HG03175 (cell line): ENCODE results near the gene RASGRP1.

Source experiments
- ATAC-seq: cut with Tn5 transposase; IDR thresholded peaks from one replicate; pipeline ENCODE4 v1.9.1; 2021; ENCODE audit warnings: mild to moderate bottlenecking, moderate library complexity; ENCODE audit not compliant: unreplicated experiment

RASGRP1 gene

DNA sequence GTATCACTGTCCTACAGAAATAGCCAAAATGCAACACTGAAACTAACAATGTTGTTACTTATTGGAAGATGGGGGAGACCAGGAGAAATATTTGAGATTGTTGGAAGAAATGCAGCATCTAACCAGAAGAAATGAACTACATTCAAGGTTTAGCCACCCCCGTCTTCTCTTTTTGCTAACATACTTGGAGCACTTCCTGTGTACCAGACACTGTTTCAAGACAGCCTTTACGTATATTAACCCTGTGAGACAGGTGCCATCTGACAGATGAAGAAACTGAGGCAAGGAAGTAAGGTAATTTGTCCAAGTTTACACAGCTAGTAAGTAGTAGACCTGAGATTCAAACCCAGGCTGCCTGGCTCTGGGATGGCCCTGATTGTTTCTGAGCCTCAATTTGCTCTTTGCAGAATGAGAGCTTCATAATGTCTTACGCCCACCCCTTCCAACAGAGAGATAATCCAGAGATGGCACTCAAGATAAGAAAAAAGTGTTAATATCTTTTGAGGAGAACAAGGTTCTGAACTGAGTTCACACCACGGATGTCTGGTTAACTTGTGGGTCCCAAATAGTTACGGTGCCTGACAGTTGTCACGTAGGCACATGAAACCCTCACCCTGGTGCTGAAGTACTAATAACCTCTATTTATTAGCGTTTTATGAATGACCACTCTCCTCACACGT is 26.1 kb downstream of the RASGRP1 start:
- ATAC-seq: no peak

DNA sequence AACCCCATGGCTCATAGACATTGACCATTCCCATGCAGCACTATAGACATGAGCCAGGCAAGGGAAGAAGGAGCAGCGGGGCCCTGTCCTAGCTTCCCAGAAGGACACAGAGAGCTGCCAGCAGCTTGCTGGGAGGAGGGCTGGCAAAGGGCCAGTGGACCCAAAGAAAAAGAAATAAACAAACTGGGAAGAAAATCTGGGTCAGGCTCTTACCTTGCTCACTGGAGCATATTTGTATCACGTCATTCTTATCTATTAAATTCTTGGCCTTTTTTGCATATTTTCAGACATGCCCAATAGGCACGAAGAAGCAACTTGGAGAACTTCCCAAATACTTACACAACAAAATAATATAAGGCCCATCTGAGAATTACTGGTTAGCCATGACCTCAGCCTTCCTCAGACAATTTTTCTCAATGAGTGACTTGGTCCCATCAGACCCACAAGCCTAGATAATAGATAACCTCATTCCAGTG is 28.4 kb downstream of the RASGRP1 start:
- no peak for ATAC-seq

DNA sequence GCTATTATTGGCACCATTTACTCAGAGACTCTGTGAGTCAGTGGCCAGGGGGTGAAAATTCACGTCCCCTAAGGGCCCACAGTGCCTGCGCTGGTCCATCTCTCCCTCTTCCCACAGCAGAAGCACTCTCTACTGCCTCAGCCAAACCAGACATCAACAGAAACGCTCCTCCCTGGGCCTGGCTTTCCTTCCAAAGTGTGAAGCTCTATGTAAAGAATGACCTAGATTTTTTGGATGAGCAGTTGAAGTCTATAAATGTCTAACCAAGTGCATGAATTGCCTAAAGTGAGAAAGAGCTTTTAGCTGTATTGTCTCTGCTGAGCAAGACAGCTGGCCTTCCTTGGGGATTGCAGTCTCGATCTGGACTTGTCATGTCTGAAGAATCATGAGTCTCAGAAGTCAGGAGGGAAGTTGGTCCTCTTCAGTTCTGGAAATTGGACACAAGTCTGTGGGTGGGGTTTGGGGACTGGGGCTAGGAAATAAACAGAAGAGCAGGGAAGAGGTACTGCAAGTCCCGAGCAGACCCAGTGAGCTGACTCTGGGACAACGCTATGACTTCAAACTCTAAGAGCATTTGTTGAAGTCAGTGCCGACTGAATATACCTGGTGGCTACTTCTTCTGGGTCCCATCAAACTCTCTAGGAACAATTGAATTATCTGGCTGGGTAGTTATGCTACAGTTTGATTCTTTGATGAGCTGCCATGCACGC is 29.0 kb downstream of the RASGRP1 start:
- no peak for ATAC-seq

DNA sequence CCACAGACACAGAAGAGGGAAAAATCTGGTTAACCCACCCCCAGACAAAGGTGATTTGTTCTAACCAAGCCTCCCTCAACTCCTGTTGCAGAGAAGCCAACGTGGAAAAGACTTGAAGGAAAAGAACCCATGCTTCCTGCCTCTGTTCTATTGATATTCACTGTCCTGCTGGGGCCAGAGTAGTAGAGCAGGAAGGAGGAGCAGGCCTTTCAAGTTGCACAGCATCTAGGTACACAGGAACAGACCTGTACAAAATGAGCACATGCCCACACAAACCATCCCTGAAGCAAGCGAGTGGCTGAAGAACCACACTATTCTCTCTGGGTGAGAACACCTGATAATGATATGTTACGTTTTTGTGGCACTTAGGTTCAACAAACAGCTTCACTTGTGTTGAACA is 29.9 kb downstream of the RASGRP1 start:
- ATAC-seq: no peak

DNA sequence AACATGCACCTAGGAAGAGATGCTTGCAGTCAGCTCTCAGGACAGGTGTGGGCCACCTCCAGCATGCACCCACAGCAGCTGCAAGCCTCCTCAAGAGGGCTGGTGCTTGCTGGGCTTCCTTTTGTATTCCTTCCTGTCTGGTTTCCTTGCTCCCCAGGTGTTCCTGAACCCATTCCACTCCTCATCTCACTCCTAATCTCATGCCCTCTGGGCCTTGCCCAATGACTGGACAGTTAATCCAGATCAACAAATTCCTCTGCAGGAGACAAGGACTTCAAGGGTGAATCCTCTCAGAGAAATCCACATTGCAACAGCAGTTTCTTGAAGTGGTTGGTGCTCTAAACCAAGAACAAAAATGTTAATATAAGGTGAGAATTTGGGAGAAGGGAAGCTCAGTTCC is 30.7 kb downstream of the RASGRP1 start:
- no peak for ATAC-seq

DNA sequence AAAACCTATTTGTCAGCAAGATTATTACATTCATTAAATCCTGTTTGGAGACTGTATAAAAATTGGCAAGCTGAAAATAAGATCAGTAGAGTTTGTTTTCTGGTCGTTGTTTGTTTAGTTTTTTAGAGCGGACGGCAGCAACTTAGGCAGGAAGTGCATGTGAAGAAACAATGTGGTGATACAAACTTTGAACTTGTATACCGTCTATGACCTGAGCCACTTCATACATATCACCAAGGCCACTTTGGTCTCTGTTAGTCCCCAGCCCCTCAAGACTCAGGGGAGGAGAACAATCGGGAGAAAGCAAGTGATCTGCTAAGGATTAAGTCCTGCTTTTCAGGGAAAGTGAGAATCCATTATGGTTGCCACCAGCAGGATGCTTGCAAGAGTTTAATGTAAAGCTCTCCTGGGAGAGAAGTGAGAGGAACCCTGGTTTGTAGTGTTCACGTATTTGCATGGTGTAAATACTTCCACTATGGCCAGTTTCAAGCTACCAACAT is 31.1 kb downstream of the RASGRP1 start:
- no peak for ATAC-seq

DNA sequence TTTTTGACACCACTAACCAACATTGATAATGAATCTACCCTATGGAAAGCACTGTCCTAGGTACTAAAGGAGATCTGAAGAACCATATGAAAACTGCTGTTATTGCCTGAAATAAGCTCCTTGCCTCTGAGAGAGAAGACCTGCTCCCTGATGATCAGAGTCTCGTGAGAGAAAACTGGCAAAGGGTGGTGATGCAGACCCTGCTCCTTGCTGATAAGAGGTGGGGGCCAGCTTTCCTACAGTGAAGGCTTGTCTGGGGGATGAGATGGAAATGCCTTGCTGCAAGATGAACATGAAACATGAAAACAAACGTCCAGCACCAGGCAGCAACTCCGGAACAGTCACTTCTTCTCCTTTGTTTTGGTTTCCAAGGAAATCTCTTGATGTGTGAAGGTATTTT is 31.9 kb downstream of the RASGRP1 start:
- no peak for ATAC-seq

DNA sequence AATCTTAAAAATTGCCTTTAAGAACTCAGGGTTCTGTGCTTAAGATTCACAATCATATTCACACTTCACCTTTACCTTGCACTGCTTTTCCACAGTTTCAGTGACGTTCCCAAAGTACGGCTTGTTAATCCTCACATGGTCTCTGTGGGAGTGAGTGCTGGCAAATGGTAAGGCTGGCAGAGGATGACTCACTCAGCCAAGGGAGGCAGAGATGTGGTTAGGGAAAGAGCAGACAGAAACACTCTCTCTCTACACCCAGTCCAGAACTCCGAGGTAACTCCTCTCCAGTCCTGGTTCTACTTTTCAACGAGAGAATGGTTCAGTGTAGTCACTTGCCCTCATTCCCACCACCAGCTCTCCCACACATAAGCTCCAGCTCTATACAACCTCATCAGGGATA is 33.1 kb downstream of the RASGRP1 start:
- ATAC-seq: no peak

DNA sequence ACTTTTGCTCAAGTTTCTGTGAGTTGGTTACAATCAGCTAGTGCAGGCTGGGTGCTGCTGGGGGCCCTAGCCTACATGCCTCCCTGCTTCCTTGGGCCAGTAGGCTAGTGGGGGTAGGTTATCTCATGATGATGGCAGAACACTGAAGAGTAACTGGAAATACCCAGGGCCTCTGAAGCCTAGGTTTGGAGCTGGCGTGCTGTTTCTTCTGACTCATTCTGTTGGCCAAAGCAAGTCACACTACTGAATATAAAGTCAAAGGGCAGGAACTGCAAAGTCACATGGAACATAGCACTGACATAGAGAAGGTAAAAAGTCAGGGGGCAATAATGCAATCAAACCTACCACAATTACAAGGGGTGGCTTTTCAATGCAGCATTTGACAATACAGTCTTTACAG is 34.5 kb downstream of the RASGRP1 start:
- ATAC-seq: no peak

DNA sequence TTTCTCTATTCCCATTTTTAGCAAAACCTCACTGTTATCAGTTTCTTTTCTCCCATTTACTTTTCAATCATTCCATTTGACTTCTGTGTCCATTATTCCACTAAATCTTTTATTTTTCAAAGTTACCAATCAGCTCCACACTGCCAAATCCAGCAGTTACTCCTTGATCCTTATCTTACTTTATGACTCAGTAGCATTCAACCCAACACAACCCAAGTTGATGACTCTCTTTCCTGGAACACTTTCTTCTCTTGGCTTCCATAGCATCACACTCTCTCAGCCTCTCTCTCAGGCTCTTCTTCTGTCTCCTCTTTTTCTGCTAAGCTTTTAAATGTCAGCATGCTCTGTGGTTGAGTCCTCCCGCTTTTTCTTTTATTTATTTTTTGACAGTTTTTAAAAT is 36.3 kb downstream of the RASGRP1 start:
- ATAC-seq: no peak

DNA sequence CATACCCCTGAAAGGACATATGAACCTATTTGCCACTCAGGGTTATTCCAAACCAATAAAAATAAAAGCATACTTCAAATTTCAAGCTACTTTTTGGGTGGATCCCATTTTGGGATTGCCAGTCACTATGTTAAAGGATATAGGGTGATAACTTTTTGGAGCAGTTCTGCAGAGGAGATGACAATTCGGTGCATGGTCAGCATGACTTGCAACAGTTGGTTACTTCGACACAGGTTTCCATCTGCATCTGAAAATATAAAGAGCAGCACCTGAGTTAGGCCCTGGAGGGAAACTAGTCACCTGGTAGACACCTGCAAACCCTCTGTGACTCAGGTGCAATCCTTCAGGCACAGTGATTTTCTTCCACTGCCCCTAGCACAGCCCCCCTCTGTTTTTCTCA is 38.5 kb downstream of the RASGRP1 start:
- no peak for ATAC-seq

DNA sequence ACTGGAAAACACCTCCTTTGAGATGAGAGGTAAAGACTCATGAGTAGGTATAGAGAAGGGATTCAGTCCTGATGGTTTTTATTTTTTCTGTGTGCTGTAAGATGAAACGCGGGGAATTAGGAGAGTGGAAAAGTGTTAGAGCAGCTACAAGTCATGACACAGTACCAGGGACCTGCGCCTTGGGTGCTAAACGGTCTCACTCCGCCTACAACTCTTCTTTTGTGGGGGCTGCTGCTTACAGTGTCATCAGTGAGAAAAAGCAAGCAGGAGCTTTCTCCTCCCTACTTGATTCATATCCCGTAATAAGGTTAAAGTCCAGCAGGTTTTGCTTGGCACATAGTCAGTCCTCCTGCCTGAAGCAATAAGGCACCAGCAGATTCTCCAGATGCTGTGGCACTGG is 39.1 kb downstream of the RASGRP1 start:
- no peak for ATAC-seq

DNA sequence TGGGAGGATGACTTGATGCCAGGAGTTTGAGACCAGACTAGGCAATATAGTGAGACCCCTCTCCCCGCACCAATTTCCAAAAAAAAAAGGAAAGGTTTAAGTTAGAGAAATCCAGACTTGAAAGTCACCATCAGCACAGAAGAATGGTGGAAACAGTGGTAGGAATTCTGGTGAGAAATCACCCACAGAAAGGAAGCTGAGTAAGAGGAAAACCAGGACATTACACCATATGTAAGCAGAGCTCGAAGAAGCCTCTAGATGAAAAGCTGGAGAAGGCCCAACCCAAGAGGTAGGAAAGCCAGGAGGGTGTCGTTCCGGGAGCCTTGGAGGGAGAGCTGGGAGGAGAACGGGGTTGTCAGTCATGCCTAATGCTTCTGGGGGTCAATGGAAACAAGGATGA is 40.5 kb downstream of the RASGRP1 start:
- ATAC-seq: no peak

DNA sequence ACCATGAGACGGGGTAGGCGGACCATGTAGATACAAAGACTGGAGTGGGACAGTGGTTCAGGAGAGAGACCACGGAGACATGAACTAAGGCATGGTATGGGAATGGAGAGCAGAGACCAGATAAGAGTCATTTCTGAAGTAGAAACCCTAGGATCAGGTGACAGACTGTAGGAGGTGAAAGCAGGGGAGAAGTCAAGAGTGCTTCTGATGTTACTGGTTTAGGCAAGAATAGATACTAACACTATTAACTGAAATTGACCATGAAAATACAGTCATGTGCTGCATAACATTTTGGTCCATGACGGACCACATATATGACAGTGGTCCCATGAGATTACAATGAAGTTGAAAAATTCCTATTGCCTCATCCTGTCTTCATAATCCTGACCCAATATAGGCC is 41.7 kb downstream of the RASGRP1 start:
- ATAC-seq: no peak

DNA sequence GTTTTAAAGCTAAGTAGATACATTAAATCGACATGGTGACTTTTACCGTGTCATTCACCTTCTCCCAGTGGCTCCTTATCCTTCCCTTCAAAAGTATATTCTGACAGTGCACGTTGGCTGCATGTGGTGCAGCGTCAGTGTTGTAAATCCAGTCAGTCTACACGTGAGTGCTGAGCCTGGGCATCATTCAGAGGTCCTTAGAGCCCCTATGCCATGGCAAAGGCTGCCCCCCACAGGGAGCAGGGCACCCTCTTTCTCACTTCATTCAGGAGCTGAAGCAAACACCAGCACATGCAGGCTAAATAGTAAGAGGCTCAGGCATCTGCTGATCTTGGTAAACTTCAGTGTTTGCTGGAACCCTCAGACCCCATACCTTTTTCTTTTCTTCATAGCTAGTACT is 43.3 kb downstream of the RASGRP1 start:
- no peak for ATAC-seq

DNA sequence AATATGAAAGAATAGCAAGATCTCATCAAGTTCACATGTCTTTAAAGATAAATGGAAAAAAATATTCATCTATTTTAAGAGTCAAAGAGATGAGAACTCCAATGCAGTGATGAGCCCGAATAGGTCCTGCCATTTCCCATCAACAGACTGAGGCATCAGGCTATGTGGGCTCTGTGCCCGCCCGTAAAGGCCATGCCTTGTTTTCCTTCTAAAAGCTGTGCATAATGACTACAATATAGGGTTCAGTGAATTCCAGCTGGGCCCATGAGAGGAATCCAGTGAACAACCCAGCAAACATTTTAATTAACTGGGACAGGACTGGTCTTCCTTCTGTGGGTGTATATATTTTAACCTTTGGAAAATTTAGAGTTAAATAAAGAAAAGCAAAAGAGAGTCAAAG is 44.6 kb downstream of the RASGRP1 start:
- no peak for ATAC-seq

DNA sequence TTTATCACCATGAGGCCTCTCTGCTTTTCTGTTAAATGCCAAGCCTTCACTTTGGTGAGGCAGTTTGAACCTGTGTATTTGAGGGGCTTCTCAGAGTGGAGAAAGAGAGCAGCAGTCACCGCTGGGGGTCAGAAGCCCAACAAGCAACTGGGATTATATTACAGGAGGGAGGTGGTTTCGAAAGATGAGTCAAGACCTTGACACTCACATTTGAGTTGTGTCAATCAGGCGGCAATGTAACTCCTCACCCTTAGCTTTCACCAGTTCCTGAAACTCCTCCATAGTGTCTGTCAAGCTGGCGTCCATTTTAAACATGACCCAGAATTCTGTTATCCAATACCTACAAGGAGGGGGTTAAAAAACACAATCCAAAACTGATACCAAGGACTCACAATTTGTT is 46.5 kb downstream of the RASGRP1 start:
- no peak for ATAC-seq

DNA sequence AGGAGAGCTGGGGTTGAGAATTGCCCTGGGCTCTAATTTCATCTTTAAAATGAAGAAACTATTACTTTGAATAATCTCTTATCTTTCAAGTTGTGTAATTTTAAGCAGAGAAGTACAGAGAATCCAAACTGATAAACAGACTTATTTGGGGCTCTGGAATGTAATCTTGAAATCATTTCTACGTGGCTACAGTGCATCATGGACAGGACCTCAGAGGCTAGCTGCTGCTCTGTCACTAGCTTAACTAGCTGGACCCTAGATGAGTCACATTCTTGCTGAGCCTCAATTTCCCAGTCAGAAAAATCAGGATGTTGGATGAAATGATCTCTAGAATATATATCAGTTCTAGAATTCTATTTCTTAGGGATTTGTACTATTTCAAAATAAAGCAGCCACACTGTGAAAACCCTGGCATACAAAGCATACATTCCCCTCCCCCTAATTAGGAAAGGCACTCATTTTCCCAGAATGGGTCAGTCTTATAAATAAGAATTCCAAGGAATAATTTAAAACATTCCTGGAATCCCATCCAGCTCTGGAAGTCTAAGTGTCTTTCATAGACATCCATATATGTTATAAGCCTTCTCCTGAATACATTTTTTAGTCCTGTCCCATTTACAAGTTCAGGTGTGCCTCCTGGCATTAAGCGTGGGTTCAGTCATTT is 47.2 kb downstream of the RASGRP1 start:
- no peak for ATAC-seq

DNA sequence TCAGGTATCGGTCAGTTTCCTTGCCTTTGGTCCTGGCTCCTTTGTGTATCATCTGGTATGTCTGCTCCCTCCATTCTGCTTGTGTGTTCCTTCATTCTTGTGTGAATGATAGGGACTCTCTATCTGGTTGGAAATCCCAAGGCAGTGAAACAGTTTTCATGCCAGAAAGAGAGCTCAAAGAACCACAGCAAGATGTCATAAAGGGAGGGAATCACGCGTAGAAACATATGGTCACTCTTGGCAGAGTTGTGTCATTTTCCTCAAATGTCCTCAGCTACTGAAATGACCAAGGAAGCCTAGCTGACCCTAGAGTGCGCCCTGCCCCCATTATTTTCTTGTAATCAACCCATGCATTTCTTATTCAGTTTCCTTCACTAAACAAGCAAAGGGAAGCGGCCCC is 48.0 kb downstream of the RASGRP1 start:
- no peak for ATAC-seq

DNA sequence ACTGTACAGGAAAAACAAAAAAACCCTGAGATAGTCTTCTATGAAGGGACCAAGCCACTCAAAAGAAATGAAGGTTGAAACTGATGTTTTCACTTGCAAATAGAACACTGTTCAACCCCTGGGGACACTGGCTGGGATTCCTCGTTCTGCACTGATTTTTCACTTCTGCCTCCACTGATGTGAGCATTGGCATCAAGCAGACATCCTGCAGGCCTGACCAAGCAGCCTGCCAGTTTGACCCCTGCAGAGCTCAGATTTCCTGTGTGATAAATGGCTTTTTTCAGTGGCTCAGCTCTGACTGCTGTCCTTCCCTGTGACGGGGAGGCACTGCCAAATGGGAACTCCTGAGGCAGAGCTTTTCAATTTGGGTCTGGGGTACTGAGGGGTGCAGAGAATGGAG is 50.0 kb downstream of the RASGRP1 start:
- peak; percentile 74 for ATAC-seq

DNA sequence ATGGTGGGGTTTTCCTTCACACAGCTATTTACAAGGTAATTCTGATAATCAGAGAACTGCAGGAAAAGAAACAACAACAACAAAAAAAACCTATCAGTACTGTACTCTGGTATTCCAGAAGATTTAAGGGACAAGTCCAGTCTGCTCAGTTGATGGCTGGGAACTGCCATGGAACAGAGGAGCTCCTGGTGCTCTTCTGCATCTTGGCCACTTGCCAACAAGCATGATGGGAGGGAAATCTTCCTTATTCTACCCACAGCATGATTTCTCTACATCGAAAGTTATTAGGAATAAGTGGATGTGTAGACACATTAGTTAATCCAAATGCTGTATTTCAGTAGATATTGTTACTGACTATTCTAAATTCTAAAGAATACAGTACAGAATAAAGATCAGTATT is 51.7 kb downstream of the RASGRP1 start:
- no peak for ATAC-seq

DNA sequence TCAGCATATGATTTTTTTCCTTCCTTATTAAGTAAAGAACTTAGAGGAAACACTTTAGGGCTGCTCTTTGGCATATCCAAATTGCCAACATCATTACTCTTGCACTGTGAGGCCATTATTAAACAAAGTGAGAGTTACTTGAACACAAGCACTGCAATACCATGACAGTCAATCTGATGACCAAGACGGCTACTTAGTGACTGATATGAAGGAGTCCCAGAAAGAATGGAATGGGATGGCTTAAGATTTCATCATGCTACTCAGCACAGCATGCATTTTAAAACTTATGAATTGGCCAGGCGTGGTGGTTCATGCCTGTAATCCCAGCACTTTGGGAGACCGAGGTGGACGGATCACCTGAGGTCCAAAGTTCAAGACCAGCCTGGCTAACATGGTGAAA is 55.5 kb downstream of the RASGRP1 start:
- ATAC-seq: no peak
